GM18507 (cell line): Measurements from ENCODE around the gene LHFPL6.
A peak's percentile ranks its signal among the peaks of the same experiment; 100 is the strongest.

Experiments
- DNase-seq: peaks from one replicate; pipeline ENCODE4 v3.0.0; 2011; ENCODE audit warnings: low read depth; ENCODE audit not compliant: insufficient read length; ENCODE audit errors: extremely low spot score
- FAIRE-seq: peaks from 2 replicates; lab custom pipeline; 2011; peaks lifted over from hg19 to GRCh38; lab: Jason Lieb, UNC

LHFPL6 gene

GRCh38 chr13:39597838-39598237 is 5.2 kb downstream of the LHFPL6 start:
- FAIRE-seq: no peak

GRCh38 chr13:39596685-39597084 is 6.3 kb downstream of the LHFPL6 start:
- DNase-seq: no peak
- no peak for FAIRE-seq

More at GRCh38 chr13:39597838-39598237, 5.2 kb downstream of the LHFPL6 start:
- no peak for DNase-seq

- no peak for DNase-seq
- FAIRE-seq: no peak
Observed at GRCh38 chr13:39596176-39596575, 6.8 kb downstream of the LHFPL6 start.

- FAIRE-seq (no peak), DNase-seq (no peak)
Observed at GRCh38 chr13:39590466-39591036, 12.4 kb downstream of the LHFPL6 start.

- no peak for FAIRE-seq
- DNase-seq: no peak
Observed at GRCh38 chr13:39588384-39588783, 14.6 kb downstream of the LHFPL6 start.

- no peak for FAIRE-seq
- no peak for DNase-seq
Observed at GRCh38 chr13:39587939-39588338, 15.1 kb downstream of the LHFPL6 start.

- FAIRE-seq: no peak
- DNase-seq: no peak
Observed at GRCh38 chr13:39586958-39587605, 15.9 kb downstream of the LHFPL6 start.

- FAIRE-seq: no peak
- no peak for DNase-seq
Observed at GRCh38 chr13:39586151-39586550, 16.8 kb downstream of the LHFPL6 start.

GRCh38 chr13:39585219-39585618 is 17.8 kb downstream of the LHFPL6 start:
- DNase-seq (no peak), FAIRE-seq (no peak)

- FAIRE-seq (no peak), DNase-seq (no peak)
Observed at GRCh38 chr13:39580881-39581575, 22.0 kb downstream of the LHFPL6 start.

GRCh38 chr13:39578821-39579291 is 24.1 kb downstream of the LHFPL6 start:
- FAIRE-seq (no peak), DNase-seq (no peak)

GRCh38 chr13:39577838-39578491 is 25.0 kb downstream of the LHFPL6 start:
- FAIRE-seq (no peak), DNase-seq (no peak)

- DNase-seq: no peak
- FAIRE-seq: no peak
Observed at GRCh38 chr13:39577203-39577602, 25.8 kb downstream of the LHFPL6 start.

- no peak for DNase-seq
- FAIRE-seq: peak; percentile 5
Observed at GRCh38 chr13:39575641-39576238, 27.3 kb downstream of the LHFPL6 start.

GRCh38 chr13:39571502-39572092 is 31.4 kb downstream of the LHFPL6 start:
- DNase-seq (no peak), FAIRE-seq (no peak)

- FAIRE-seq (no peak), DNase-seq (no peak)
Observed at GRCh38 chr13:39567569-39567968, 35.4 kb downstream of the LHFPL6 start.

- DNase-seq: no peak
- FAIRE-seq: no peak
Observed at GRCh38 chr13:39566216-39566869, 36.6 kb downstream of the LHFPL6 start.

- FAIRE-seq (no peak), DNase-seq (no peak)
Observed at GRCh38 chr13:39565036-39565949, 37.7 kb downstream of the LHFPL6 start.
